ENCODE results near the gene AZIN2.

DNA sequence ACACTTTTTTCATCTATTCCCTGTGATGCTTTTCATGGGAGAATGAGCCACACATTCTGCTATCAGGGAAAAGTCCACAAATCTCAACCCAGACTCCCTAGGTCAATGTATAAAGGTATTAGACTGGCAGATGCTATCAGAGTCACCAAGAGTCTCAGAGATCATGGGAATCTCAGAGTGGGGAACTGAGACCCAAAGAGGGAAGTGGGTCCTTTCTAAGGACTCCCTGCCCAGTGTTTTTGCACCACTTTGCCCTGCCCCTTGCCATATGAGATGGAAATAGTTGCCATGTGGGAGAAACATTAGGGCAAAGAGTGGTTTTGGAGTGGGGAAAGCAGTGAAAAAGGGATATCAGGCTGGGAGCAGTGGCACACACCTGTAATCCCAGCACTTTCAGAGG lies 19.1 kb upstream of the AZIN2 start:
- TF ChIP-seq, protein P1, sequence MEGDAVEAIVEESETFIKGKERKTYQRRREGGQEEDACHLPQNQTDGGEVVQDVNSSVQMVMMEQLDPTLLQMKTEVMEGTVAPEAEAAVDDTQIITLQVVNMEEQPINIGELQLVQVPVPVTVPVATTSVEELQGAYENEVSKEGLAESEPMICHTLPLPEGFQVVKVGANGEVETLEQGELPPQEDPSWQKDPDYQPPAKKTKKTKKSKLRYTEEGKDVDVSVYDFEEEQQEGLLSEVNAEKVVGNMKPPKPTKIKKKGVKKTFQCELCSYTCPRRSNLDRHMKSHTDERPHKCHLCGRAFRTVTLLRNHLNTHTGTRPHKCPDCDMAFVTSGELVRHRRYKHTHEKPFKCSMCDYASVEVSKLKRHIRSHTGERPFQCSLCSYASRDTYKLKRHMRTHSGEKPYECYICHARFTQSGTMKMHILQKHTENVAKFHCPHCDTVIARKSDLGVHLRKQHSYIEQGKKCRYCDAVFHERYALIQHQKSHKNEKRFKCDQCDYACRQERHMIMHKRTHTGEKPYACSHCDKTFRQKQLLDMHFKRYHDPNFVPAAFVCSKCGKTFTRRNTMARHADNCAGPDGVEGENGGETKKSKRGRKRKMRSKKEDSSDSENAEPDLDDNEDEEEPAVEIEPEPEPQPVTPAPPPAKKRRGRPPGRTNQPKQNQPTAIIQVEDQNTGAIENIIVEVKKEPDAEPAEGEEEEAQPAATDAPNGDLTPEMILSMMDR (IDR thresholded peaks at IDR 0.05): no peak
- TF ChIP-seq POLR2A (IDR thresholded peaks at IDR 0.05): no peak
